Measurements from ENCODE around the gene KYNU.
"Not testable (repeated sequence)": the region's sequence is repeated elsewhere in the genome, so short reads cannot be mapped to it uniquely, and the experiment has no call there.

Gene KYNU

DNA sequence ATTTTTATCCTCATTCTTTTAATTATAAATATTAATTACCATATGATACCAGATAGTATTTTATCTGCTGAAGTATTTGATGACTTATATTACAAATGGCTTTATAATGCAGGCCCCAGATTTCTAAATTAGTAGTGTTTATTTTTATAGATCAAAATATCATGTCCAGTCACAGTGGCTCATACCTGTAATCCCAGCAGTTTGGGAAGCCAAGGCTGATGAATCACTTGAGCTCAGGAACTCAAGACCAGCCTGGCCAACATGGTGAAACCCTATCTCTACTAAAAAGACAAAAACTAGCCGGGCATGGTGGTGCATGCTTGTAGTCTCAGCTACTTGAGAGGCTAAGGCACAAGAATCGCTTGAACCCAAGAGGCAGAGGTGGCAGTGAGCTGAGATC lies 151.7 kb downstream of the KYNU start:
- no peak overlapping the region for H3K27ac ChIP-seq (ENCODE audit: low read depth, low read length)
- no peaks in the 10 kb centered on the region for H3K9me2 ChIP-seq (replicated peaks; ENCODE audit: control insufficient read depth, low read length)
- no peaks in the 10 kb centered on the region for H4K20me1 ChIP-seq (ENCODE audit: control insufficient read depth, insufficient read depth, low read depth, low read length)
- no peaks in the 10 kb centered on the region for H3K79me2 ChIP-seq (ENCODE audit: control insufficient read depth, low read length)
- no peaks in the 10 kb centered on the region for H3K9me3 ChIP-seq (ENCODE audit: control insufficient read depth, insufficient read depth, low read length)
- H3K4me2 ChIP-seq (ENCODE audit: low read length) = no peak overlapping the region
- no peaks in the 10 kb centered on the region for H3K4me1 ChIP-seq (ENCODE audit: control insufficient read depth, low read length)
- H3K27me3 ChIP-seq (ENCODE audit: control insufficient read depth, low read length) = no peaks in the 10 kb centered on the region
- no peaks in the 10 kb centered on the region for H3K36me3 ChIP-seq (ENCODE audit: control insufficient read depth, low read length)
- peaks cover 2% of the 10 kb centered on the region; the same call in 1 of the 2 replicates for H3F3A ChIP-seq (ENCODE audit: control insufficient read depth, insufficient read depth)
- TF ChIP-seq EZH2phosphoT487 (IDR thresholded peaks at IDR 0.05; ENCODE audit: borderline replicate concordance, low read length) = no peak
- no peak overlapping the region for H3K4me3 ChIP-seq (ENCODE audit: low read length)

DNA sequence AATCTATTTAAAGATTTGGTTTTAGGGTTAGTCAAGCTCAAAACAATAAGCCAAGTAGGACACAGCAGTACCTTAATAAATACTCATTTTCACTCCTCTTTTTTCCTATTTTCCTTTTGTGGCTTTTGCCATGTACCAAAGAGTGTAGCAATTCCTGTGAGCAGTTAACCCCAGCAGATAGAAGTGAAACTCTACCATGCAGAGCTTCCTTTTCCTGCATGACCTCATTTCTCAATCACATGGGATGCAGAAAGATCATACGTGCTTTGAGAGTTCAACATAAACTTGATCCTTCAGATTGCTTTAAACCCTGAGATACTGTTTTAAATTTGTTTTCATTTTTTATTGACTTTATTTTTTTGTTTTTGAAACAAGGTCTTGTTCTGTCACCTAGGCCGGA lies 152.7 kb downstream of the KYNU start:
- Histone ChIP-seq H3K27me3 (ENCODE audit: control insufficient read depth, low read length) (no peaks in the 10 kb centered on the region), H3K27ac (ENCODE audit: low read depth, low read length) (no peak overlapping the region), H4K20me1 (ENCODE audit: control insufficient read depth, insufficient read depth, low read depth, low read length) (no peaks in the 10 kb centered on the region), H3K4me1 (ENCODE audit: control insufficient read depth, low read length) (no peaks in the 10 kb centered on the region), H3F3A (ENCODE audit: control insufficient read depth, insufficient read depth) (peaks cover 2% of the 10 kb centered on the region; the same call in 1 of the 2 replicates), H3K36me3 (ENCODE audit: control insufficient read depth, low read length) (no peaks in the 10 kb centered on the region), H3K9me3 (ENCODE audit: control insufficient read depth, insufficient read depth, low read length) (no peaks in the 10 kb centered on the region), H3K4me2 (ENCODE audit: low read length) (no peak overlapping the region), H3K9me2 (replicated peaks; ENCODE audit: control insufficient read depth, low read length) (no peaks in the 10 kb centered on the region), H3K79me2 (ENCODE audit: control insufficient read depth, low read length) (no peaks in the 10 kb centered on the region), H3K4me3 (ENCODE audit: low read length) (no peak overlapping the region)
- no peak for TF ChIP-seq EZH2phosphoT487 (IDR thresholded peaks at IDR 0.05; ENCODE audit: borderline replicate concordance, low read length)
- TF ChIP-seq, protein P1, sequence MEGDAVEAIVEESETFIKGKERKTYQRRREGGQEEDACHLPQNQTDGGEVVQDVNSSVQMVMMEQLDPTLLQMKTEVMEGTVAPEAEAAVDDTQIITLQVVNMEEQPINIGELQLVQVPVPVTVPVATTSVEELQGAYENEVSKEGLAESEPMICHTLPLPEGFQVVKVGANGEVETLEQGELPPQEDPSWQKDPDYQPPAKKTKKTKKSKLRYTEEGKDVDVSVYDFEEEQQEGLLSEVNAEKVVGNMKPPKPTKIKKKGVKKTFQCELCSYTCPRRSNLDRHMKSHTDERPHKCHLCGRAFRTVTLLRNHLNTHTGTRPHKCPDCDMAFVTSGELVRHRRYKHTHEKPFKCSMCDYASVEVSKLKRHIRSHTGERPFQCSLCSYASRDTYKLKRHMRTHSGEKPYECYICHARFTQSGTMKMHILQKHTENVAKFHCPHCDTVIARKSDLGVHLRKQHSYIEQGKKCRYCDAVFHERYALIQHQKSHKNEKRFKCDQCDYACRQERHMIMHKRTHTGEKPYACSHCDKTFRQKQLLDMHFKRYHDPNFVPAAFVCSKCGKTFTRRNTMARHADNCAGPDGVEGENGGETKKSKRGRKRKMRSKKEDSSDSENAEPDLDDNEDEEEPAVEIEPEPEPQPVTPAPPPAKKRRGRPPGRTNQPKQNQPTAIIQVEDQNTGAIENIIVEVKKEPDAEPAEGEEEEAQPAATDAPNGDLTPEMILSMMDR (IDR thresholded peaks at IDR 0.05; ENCODE audit: low read depth, low read length, poor library complexity, severe bottlenecking) = no peak

DNA sequence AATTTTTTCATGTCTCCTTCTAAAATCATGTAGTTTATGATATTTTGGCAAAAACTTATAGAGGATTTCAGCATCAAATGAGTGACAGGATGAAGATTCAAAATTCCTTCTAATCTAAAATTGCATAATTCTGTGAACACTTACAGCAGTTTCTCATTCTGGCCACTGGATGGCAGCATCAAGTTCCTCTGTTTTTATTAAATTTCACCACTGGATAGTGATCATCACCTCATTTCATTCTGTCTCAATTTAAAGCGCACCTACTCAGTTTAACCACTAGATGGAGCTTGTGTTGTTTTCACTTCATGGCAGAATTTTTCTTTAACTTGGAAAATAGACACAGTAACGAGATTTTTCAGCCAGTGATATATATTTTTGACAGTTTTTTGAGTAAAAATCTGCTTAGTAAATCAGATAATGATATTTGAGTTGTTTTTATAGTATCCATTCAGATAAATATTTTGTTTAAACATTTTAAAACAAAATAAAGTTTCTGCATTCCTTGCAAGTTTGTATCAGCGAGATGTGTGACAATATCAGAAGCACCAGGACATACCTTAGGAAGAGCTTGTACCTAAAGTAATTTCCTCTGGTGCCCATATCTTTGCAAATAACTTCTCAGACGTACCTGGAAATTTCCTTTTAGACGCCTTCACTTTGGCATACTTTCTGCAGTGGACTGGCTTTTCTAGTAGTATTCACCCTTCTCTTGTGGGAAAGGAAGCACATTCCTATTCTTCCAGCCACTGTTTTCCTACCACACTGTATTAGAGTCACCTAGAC lies 157.0 kb downstream of the KYNU start:
- Histone ChIP-seq H3K27ac (ENCODE audit: low read depth, low read length) (no peak overlapping the region), H3K79me2 (ENCODE audit: control insufficient read depth, low read length) (no peaks in the 10 kb centered on the region), H3K4me2 (ENCODE audit: low read length) (no peak overlapping the region), H3K4me3 (ENCODE audit: low read length) (no peak overlapping the region), H3K36me3 (ENCODE audit: control insufficient read depth, low read length) (no peaks in the 10 kb centered on the region), H4K20me1 (ENCODE audit: control insufficient read depth, insufficient read depth, low read depth, low read length) (no peaks in the 10 kb centered on the region), H3K9me2 (replicated peaks; ENCODE audit: control insufficient read depth, low read length) (no peaks in the 10 kb centered on the region), H3K4me1 (ENCODE audit: control insufficient read depth, low read length) (no peaks in the 10 kb centered on the region), H3K9me3 (ENCODE audit: control insufficient read depth, insufficient read depth, low read length) (no peaks in the 10 kb centered on the region), H3K27me3 (ENCODE audit: control insufficient read depth, low read length) (no peaks in the 10 kb centered on the region), H3F3A (ENCODE audit: control insufficient read depth, insufficient read depth) (peaks cover 2% of the 10 kb centered on the region; the same call in 1 of the 2 replicates)
- no peak for TF ChIP-seq EZH2phosphoT487 (IDR thresholded peaks at IDR 0.05; ENCODE audit: borderline replicate concordance, low read length)
- TF ChIP-seq, protein P1 (IDR thresholded peaks at IDR 0.05; ENCODE audit: low read depth, low read length, poor library complexity, severe bottlenecking) = peak; percentile 99

DNA sequence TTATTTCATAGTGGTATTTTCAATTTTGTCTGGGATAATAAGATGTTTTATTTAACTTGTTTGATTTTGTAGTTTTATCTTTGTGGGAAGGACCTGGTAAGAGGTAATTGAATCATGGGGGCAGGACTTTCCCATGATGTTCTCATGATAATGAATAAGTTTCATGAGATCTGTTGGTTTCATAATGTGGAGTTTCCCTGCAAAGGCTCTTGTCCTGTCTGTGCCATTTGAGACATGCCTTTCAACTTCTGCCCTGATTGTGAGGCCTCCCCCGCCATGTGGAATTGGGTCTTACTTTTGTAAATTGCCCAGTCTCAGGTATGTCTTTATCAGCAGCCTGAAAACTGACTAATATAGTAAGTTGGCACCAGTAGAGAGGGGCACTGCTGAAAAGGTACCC lies 174.0 kb downstream of the KYNU start:
- no peaks in the 10 kb centered on the region for H3K9me2 ChIP-seq (replicated peaks; ENCODE audit: control insufficient read depth, low read length)
- no peaks in the 10 kb centered on the region for H4K20me1 ChIP-seq (ENCODE audit: control insufficient read depth, insufficient read depth, low read depth, low read length)
- no peaks in the 10 kb centered on the region for H3K36me3 ChIP-seq (ENCODE audit: control insufficient read depth, low read length)
- H3K4me2 ChIP-seq (ENCODE audit: low read length) = no peak overlapping the region
- H3F3A ChIP-seq (ENCODE audit: control insufficient read depth, insufficient read depth) = no peaks in the 10 kb centered on the region
- H3K79me2 ChIP-seq (ENCODE audit: control insufficient read depth, low read length) = no peaks in the 10 kb centered on the region
- H3K27me3 ChIP-seq (ENCODE audit: control insufficient read depth, low read length) = no peaks in the 10 kb centered on the region
- no peak overlapping the region for H3K27ac ChIP-seq (ENCODE audit: low read depth, low read length)
- TF ChIP-seq EZH2phosphoT487 (IDR thresholded peaks at IDR 0.05; ENCODE audit: borderline replicate concordance, low read length) = no peak
- TF ChIP-seq, protein P1 (IDR thresholded peaks at IDR 0.05; ENCODE audit: low read depth, low read length, poor library complexity, severe bottlenecking) = no peak
- peaks cover 5% of the 10 kb centered on the region; the same call in 1 of the 2 replicates for H3K9me3 ChIP-seq (ENCODE audit: control insufficient read depth, insufficient read depth, low read length)
- no peaks in the 10 kb centered on the region for H3K4me1 ChIP-seq (ENCODE audit: control insufficient read depth, low read length)
- H3K4me3 ChIP-seq (ENCODE audit: low read length) = no peak overlapping the region

DNA sequence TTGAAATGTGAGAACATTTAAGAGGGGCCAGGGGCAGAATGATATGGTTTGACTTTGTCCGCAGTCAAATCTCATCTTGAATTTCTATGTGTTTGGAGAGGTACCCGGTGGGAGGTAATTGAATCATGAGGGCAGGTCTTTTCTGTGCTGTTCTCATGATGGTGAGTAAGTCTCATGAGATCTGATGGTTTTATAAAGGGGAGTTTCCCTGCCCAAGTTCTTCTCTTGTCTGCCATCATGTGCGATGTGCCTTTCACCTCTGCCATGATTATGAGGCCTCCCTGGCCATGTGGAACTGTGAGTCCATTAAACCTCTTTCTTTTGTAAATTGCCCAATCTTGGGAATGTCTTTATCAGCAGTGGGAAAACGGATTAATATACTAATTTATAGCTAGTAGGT lies 176.0 kb downstream of the KYNU start:
- H3K9me2 ChIP-seq (replicated peaks; ENCODE audit: control insufficient read depth, low read length); H3K4me2 ChIP-seq (ENCODE audit: low read length); H3F3A ChIP-seq (ENCODE audit: control insufficient read depth, insufficient read depth); H3K27me3 ChIP-seq (ENCODE audit: control insufficient read depth, low read length); H3K27ac ChIP-seq (ENCODE audit: low read depth, low read length); H3K36me3 ChIP-seq (ENCODE audit: control insufficient read depth, low read length); H4K20me1 ChIP-seq (ENCODE audit: control insufficient read depth, insufficient read depth, low read depth, low read length); H3K79me2 ChIP-seq (ENCODE audit: control insufficient read depth, low read length); H3K4me3 ChIP-seq (ENCODE audit: low read length); H3K4me1 ChIP-seq (ENCODE audit: control insufficient read depth, low read length): not testable (repeated sequence)
- H3K9me3 ChIP-seq (ENCODE audit: control insufficient read depth, insufficient read depth, low read length) = peaks cover 11% of the 10 kb centered on the region; the same call in 1 of the 2 replicates
